Subcutaneous abdominal adipose tissue (tissue), 5 donors: ENCODE data around the gene PANK2.
"Not testable (repeated sequence)": the region's sequence is repeated elsewhere in the genome, so short reads cannot be mapped to it uniquely, and the experiment has no call there.

ENCODE experiments used
- H3K27ac ChIP-seq: one replicate; pipeline ENCODE4 v1.7.0; 2013; ENCODE audit warnings: low read depth, mild to moderate bottlenecking, inconsistent platforms, low read length, moderate library complexity
- H3K27me3 ChIP-seq, 5 donors: one replicate each; pipeline ENCODE4 v1.7.0; 2013; ENCODE audit warnings: low read length in 5 of 5, inconsistent platforms in 1 of 5; ENCODE audit not compliant: control insufficient read depth in 5 of 5, insufficient read depth in 4 of 5
- H3K36me3 ChIP-seq, 5 donors: one replicate each; pipeline ENCODE4 v1.7.0; 2013; ENCODE audit warnings: low read length in 5 of 5; ENCODE audit not compliant: control insufficient read depth in 5 of 5, insufficient read depth in 5 of 5
- H3K4me1 ChIP-seq, 5 donors: one replicate each; pipeline ENCODE4 v1.7.0; 2013; ENCODE audit warnings: low read length in 5 of 5, mild to moderate bottlenecking in 3 of 5, moderate library complexity in 1 of 5; ENCODE audit not compliant: control insufficient read depth in 5 of 5, insufficient read depth in 5 of 5
- H3K4me3 ChIP-seq, 5 donors: one replicate each; pipeline ENCODE4 v1.7.0; 2013; ENCODE audit warnings: low read length in 5 of 5, low read depth in 1 of 5
- H3K9ac ChIP-seq, 5 donors: one replicate each; pipeline ENCODE4 v1.7.0; 2013; ENCODE audit warnings: low read length in 5 of 5, mild to moderate bottlenecking in 4 of 5, moderate library complexity in 3 of 5
- H3K9me3 ChIP-seq, 5 donors: one replicate each; pipeline ENCODE4 v1.7.0; 2013; ENCODE audit warnings: low read length in 5 of 5; ENCODE audit not compliant: control insufficient read depth in 5 of 5
- donor health status: healthy.
- donor health status: healthy.
- donor health status: healthy.
- donor health status: healthy.
- donor health status: healthy.

PANK2 gene

GRCh38 chr20:3970016-3970415, 80.8 kb downstream of the PANK2 start:
- Histone ChIP-seq H3K9ac (no peak overlapping the region), H3K27me3 (no peaks in the 10 kb centered on the region), H3K27ac (no peak overlapping the region), H3K4me3 (no peak overlapping the region), H3K4me1 (no peaks in the 10 kb centered on the region), H3K9me3 (peaks cover 0 to 2% (median 0%) of the 10 kb centered on the region in 5 donors), H3K36me3 (no peaks in the 10 kb centered on the region)

- H3K36me3 ChIP-seq: no peaks in the 10 kb centered on the region
- peaks cover 0 to 2% (median 0%) of the 10 kb centered on the region in 5 donors for H3K9me3 ChIP-seq
- H3K27ac ChIP-seq: no peak overlapping the region
- H3K27me3 ChIP-seq: no peaks in the 10 kb centered on the region
- no peak overlapping the region for H3K9ac ChIP-seq
- no peaks in the 10 kb centered on the region for H3K4me1 ChIP-seq
- no peak overlapping the region for H3K4me3 ChIP-seq
Measured at GRCh38 chr20:3971145-3971544, 82.0 kb downstream of the PANK2 start.

- Histone ChIP-seq H3K27me3 (no peaks in the 10 kb centered on the region), H3K4me1 (no peaks in the 10 kb centered on the region), H3K27ac (no peak overlapping the region), H3K4me3 (no peak overlapping the region), H3K9me3 (peaks cover 0 to 2% (median 0%) of the 10 kb centered on the region in 5 donors), H3K9ac (no peak overlapping the region), H3K36me3 (no peaks in the 10 kb centered on the region)
Measured at GRCh38 chr20:3972161-3972560, 83.0 kb downstream of the PANK2 start.

- not testable (repeated sequence) for H3K9ac ChIP-seq, H3K4me1 ChIP-seq, H3K36me3 ChIP-seq, H3K9me3 ChIP-seq, H3K27me3 ChIP-seq, H3K27ac ChIP-seq, H3K4me3 ChIP-seq
Measured at GRCh38 chr20:3972631-3973030, 83.4 kb downstream of the PANK2 start.

- no peak overlapping the region for H3K9ac ChIP-seq
- no peaks in the 10 kb centered on the region for H3K27me3 ChIP-seq
- H3K36me3 ChIP-seq: no peaks in the 10 kb centered on the region
- H3K4me1 ChIP-seq: no peaks in the 10 kb centered on the region
- H3K9me3 ChIP-seq: peaks cover 0 to 2% (median 0%) of the 10 kb centered on the region in 5 donors
- no peak overlapping the region for H3K27ac ChIP-seq
- no peak overlapping the region for H3K4me3 ChIP-seq
Measured at GRCh38 chr20:3973705-3974104, 84.5 kb downstream of the PANK2 start.

- no peak overlapping the region for H3K4me3 ChIP-seq
- no peaks in the 10 kb centered on the region for H3K36me3 ChIP-seq
- no peak overlapping the region for H3K27ac ChIP-seq
- no peaks in the 10 kb centered on the region for H3K27me3 ChIP-seq
- H3K9me3 ChIP-seq: peaks cover 0 to 2% (median 0%) of the 10 kb centered on the region in 5 donors
- peaks cover 0 to 11% (median 10%) of the 10 kb centered on the region in 5 donors for H3K4me1 ChIP-seq
- H3K9ac ChIP-seq: no peak overlapping the region
Measured at GRCh38 chr20:3976511-3976910, 87.3 kb downstream of the PANK2 start.
